Fibroblast of lung (primary cell): Measurements from ENCODE around the gene TTC33. TPM values are rescaled to one million over a fixed set of nuclear protein-coding genes. Genes with fewer than 3 reads are reported as not detected.

Experiments
- DNase-seq, 2 donors: peaks; one replicate each; pipeline versions ENCODE4 v3.0.0 to v3.0.0-alpha.2; 2010; ENCODE audit warnings: low read depth in 2 of 2
- H2AFZ ChIP-seq: 2 replicates; pipeline ENCODE4 v1.5.1; 2012; ENCODE audit warnings: low read length, control low read depth, inconsistent platforms
- H3K27ac ChIP-seq: 2 replicates; pipeline ENCODE4 v1.5.1; 2011; ENCODE audit warnings: low read length, control low read depth; ENCODE audit not compliant: insufficient read depth
- H3K27me3 ChIP-seq: 2 replicates; pipeline ENCODE4 v1.5.1; 2011; ENCODE audit warnings: mild to moderate bottlenecking, low read length; ENCODE audit not compliant: control insufficient read depth, insufficient read depth
- H3K36me3 ChIP-seq: 2 replicates; pipeline ENCODE4 v1.5.1; 2011; ENCODE audit warnings: low read length; ENCODE audit not compliant: control insufficient read depth, insufficient read depth
- H3K4me1 ChIP-seq: 2 replicates; pipeline ENCODE4 v1.5.1; 2011; ENCODE audit warnings: low read length; ENCODE audit not compliant: control insufficient read depth, insufficient read depth; ENCODE audit errors: extremely low read depth
- H3K4me2 ChIP-seq: 2 replicates; pipeline ENCODE4 v1.5.1; 2011; ENCODE audit warnings: low read length, control low read depth; ENCODE audit not compliant: insufficient read depth; ENCODE audit errors: extremely low read depth
- H3K4me3 ChIP-seq, 4 experiments: fragments of 200-600 bp in 1 of 4; sonication (generic) in 1 of 4; replicated peaks in 1 of 4; 2 replicates each; pipeline ENCODE4 v1.5.1; 2011 to 2016; ENCODE audit warnings: low read length in 4 of 4, low read depth in 3 of 4, mild to moderate bottlenecking in 3 of 4, control low read depth in 2 of 4, inconsistent platforms in 1 of 4, mixed read lengths in 1 of 4; ENCODE audit not compliant: insufficient read depth in 1 of 4; ENCODE audit errors: control extremely low read depth in 1 of 4
- H3K79me2 ChIP-seq: 2 replicates; pipeline ENCODE4 v1.5.1; 2012; ENCODE audit warnings: mild to moderate bottlenecking, low read length, inconsistent platforms; ENCODE audit not compliant: control insufficient read depth, insufficient read depth
- H3K9ac ChIP-seq: 2 replicates; pipeline ENCODE4 v1.5.1; 2011; ENCODE audit warnings: mild to moderate bottlenecking, low read length, control low read depth; ENCODE audit not compliant: insufficient read depth
- H3K9me3 ChIP-seq: 2 replicates; pipeline ENCODE4 v1.5.1; 2012; ENCODE audit warnings: low read depth, low read length; ENCODE audit not compliant: control insufficient read depth, insufficient read depth
- H4K20me1 ChIP-seq: 2 replicates; pipeline ENCODE4 v1.5.1; 2011; ENCODE audit warnings: low read length; ENCODE audit not compliant: control insufficient read depth, insufficient read depth; ENCODE audit errors: extremely low read depth
- CTCF ChIP-seq, 2 donors: IDR thresholded peaks in 1 of 2; conservative IDR thresholded peaks in 1 of 2; 1 replicate in 1 of 2; 2 replicates in 1 of 2; pipeline ENCODE4 v1.5.1; 2011 to 2012; ENCODE audit warnings: low read length in 2 of 2, control low read depth in 1 of 2, inconsistent platforms in 1 of 2, low read depth in 1 of 2, mild to moderate bottlenecking in 1 of 2
- EZH2 ChIP-seq: IDR thresholded peaks from 2 replicates; pipeline ENCODE4 v1.5.1; 2012; ENCODE audit warnings: low read length, control low read depth, mild to moderate bottlenecking; ENCODE audit errors: missing control alignments
- polyA plus RNA-seq, 2 donors: library from polyadenylated mRNA; depleted of rRNA in 1 of 2; stranded (reverse) in 1 of 2; unstranded in 1 of 2; fragments of >200 nt; gene quantifications; 2 replicates each; pipeline ENCODE4 v1.2.1, GENCODE V29; 2011 to 2012; ENCODE audit warnings: missing spikeins in 1 of 2
- total RNA-seq: library from RNA; depleted of rRNA; stranded (reverse); fragments of >200 nt; gene quantifications from 2 replicates; pipeline ENCODE4 v1.2.1, GENCODE V29; 2014

TTC33 gene
- total and polyA plus RNA-seq, 2 donors (not counting 1 experiment from before 2014, with no cell fraction given): 8.7 to 16.3 TPM

DNA sequence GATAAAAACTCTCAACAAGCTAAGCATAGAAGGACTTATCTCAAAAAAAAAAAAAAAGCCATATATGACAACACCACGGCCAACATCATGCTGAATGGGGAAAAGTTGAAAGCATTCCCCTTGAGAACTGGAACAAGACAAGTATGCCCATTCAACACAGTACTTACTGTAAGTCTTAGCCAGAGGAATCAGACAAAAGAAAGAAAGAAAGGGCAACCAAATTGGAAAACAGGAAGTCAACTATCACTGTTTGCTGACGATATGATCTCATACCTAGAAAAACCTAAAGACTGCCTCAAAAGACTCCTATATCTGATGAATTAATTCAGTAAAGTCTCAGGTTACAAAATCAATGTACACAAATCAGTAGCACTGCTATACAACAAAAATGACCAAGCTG is 100.6 kb downstream of the TTC33 start:
- H2AFZ ChIP-seq: no peak overlapping the region
- H3K4me3 ChIP-seq: no peak overlapping the region
- H3K4me1 ChIP-seq: no peaks in the 10 kb centered on the region
- no peaks in the 10 kb centered on the region for H3K9me3 ChIP-seq
- TF ChIP-seq EZH2 (no peak), CTCF (conservative IDR thresholded peaks at IDR 0.05 in 1 of 2, IDR thresholded peaks at IDR 0.05 in 1 of 2; ENCODE audit: low read depth in 1 of 2, low read length in 2 of 2) (no peak)
- H3K27me3 ChIP-seq: no peaks in the 10 kb centered on the region
- H3K36me3 ChIP-seq: no peaks in the 10 kb centered on the region
- H3K4me2 ChIP-seq: no peak overlapping the region
- H3K79me2 ChIP-seq: no peaks in the 10 kb centered on the region
- no peak overlapping the region for H3K27ac ChIP-seq
- H4K20me1 ChIP-seq: no peaks in the 10 kb centered on the region
- no peak for DNase-seq
- no peak overlapping the region for H3K9ac ChIP-seq

DNA sequence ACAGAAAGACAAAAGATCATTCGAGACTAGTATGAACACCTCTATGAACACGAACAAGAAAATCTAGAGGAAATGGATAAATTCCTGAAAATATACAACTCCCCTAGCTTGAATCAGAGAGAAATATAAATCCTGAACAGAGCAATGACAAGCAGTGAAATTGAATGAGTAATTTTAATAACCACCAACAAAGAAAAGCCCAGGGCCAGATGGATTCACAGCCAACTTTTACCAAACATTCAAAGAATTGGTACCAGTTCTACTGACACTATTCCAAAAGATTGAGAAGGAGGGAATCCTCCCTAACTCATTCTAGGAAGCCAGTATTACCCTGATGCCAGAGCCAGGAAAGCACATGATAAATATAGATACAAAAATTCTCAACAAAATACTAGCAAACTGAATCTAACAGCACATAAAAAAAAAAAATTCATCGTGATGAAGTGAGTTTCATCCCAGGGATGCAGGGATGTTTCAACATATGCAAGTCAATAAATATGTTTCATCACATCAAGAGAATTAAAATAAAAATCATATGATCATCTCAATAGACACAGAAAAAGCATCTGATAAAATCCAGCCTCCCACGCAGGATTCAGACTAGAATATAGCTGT is 101.3 kb downstream of the TTC33 start:
- Histone ChIP-seq H3K9ac (no peak overlapping the region), H3K79me2 (no peaks in the 10 kb centered on the region), H3K27me3 (no peaks in the 10 kb centered on the region), H3K4me3 (no peak overlapping the region), H3K27ac (no peak overlapping the region), H2AFZ (no peak overlapping the region), H3K4me2 (no peak overlapping the region), H3K36me3 (no peaks in the 10 kb centered on the region), H4K20me1 (no peaks in the 10 kb centered on the region), H3K9me3 (no peaks in the 10 kb centered on the region), H3K4me1 (no peaks in the 10 kb centered on the region)
- DNase-seq: no peak
- TF ChIP-seq CTCF (conservative IDR thresholded peaks at IDR 0.05 in 1 of 2, IDR thresholded peaks at IDR 0.05 in 1 of 2; ENCODE audit: low read depth in 1 of 2, low read length in 2 of 2) (no peak), EZH2 (no peak)

DNA sequence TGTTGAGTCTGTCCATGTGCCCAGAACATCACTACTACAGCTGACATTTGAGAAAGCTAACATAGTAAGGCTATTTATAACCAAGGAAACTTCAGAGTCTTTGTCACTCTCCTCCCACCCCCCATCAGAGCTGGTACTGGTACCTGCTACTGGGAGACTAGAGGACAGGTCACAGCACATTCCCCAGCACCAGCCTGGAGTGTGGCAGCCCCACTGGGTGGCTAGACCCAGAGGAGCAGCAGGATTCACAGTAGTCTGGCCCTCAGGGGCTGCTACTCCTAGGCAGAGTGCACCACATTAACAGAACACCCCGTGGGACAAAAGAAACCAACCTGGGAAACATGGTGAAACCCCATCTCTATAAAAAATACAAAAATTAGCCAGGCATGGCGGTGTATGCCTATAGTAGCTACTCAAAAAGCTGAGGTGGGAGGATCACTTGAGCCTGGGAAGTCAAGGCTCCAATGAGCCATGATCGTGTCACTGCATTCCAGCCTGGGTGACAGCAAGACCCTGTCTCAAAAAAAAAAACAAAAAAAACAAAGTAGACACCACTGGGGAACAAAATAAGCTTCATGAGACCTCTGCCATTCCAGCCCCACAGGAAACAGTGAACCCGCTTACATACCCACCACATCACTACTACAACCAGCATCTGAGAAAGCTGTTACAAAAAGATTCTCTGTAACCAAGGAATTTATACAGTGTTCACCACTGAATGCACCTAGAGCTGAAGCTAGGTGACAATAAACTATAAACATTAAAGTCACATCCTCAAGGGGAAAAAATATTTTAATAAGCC is 102.3 kb downstream of the TTC33 start:
- Histone ChIP-seq H3K4me2 (no peak overlapping the region), H3K4me1 (no peaks in the 10 kb centered on the region), H3K9me3 (no peaks in the 10 kb centered on the region), H2AFZ (no peak overlapping the region), H3K36me3 (no peaks in the 10 kb centered on the region), H3K79me2 (no peaks in the 10 kb centered on the region), H3K9ac (no peak overlapping the region), H3K27ac (no peak overlapping the region), H4K20me1 (no peaks in the 10 kb centered on the region), H3K27me3 (no peaks in the 10 kb centered on the region), H3K4me3 (no peak overlapping the region)
- TF ChIP-seq CTCF (conservative IDR thresholded peaks at IDR 0.05 in 1 of 2, IDR thresholded peaks at IDR 0.05 in 1 of 2; ENCODE audit: low read depth in 1 of 2, low read length in 2 of 2) (no peak), EZH2 (no peak)
- no peak for DNase-seq
